HCT116 (cell line): Measurements from ENCODE around the gene CEP41. TPM values are rescaled to one million over a fixed set of nuclear protein-coding genes. Genes with fewer than 3 reads are reported as not detected.
A peak's percentile ranks its signal among the peaks of the same experiment; 100 is the strongest.

Source experiments
- ATAC-seq: fragments of 200-7000 bp; cut with Tn5 transposase; 2 replicates; pipeline ENCODE4 v1.9.1; 2020; ENCODE audit warnings: mild to moderate bottlenecking, moderate library complexity
- BruUV-seq: library from RNA; stranded (reverse); fragments of 400-500 nt; replicated peaks from 2 replicates; lab custom pipeline; 2021; lab: Mats Ljungman, UMichigan
- CTCF ChIA-PET: fragments of 300-600 bp; sonication (Branson Sonifier 250); formaldehyde crosslinking; loops from one replicate; lab custom pipeline; 2021; ENCODE audit warnings: antibody characterized with exemption; lab: Charles Lee
- POLR2A ChIA-PET: fragments of 300-600, 350-600 bp; sonication (Branson Sonifier 250); formaldehyde crosslinking; loops from one replicate; lab custom pipeline; 2021; ENCODE audit warnings: antibody characterized with exemption; lab: Charles Lee
- RAD21 ChIA-PET, 2 experiments: fragments of 300-600 bp; sonication (Branson Sonifier 250); formaldehyde crosslinking; loops; one replicate each; lab custom pipeline; 2023; ENCODE audit warnings: low total read pairs in 2 of 2; ENCODE audit not compliant: uncharacterized antibody in 2 of 2, unreplicated experiment in 2 of 2, low non-redundant PET in 1 of 2; lab: Charles Lee
- DNase-seq: peaks from one replicate; pipeline ENCODE4 v3.0.0-alpha.2; 2010; ENCODE audit warnings: low read depth, low spot score
- H2AFZ ChIP-seq: fragments of 200-600 bp; shearing (Covaris generic), sonication (generic); 2 replicates; pipeline ENCODE4 v1.6.1; 2017; ENCODE audit warnings: low read depth, mixed run types, mixed read lengths, antibody characterized with exemption, low read length; ENCODE audit not compliant: poor library complexity, severe bottlenecking
- H3K27ac ChIP-seq: 2 replicates; pipeline ENCODE4 v1.5.1; 2012; ENCODE audit warnings: low read depth, low read length
- H3K27me3 ChIP-seq: fragments of 200-600 bp; sonication (generic); 2 replicates; pipeline ENCODE4 v1.6.1; 2016; ENCODE audit warnings: mixed run types, low read length, mixed read lengths; ENCODE audit not compliant: insufficient read depth
- H3K36me3 ChIP-seq, 2 experiments: fragments of 200-500 bp in 1 of 2; fragments of 200-600 bp in 1 of 2; sonication (Bioruptor generic) in 1 of 2; sonication (generic) in 1 of 2; 2 replicates each; pipeline versions ENCODE4 v1.5.1 to v1.6.1; 2014 to 2016; ENCODE audit warnings: low read length in 2 of 2, inconsistent platforms in 1 of 2, mixed read lengths in 1 of 2, mixed run types in 1 of 2; ENCODE audit not compliant: insufficient read depth in 2 of 2, control insufficient read depth in 1 of 2
- H3K4me1 ChIP-seq, 2 experiments: fragments of 200-600 bp in 1 of 2; sonication (generic) in 1 of 2; 2 replicates each; pipeline versions ENCODE4 v1.5.1 to v1.6.1; 2012 to 2017; ENCODE audit warnings: low read length in 2 of 2, inconsistent platforms in 1 of 2, mild to moderate bottlenecking in 1 of 2, mixed read lengths in 1 of 2, mixed run types in 1 of 2, moderate library complexity in 1 of 2; ENCODE audit not compliant: insufficient read depth in 2 of 2, control insufficient read depth in 1 of 2
- H3K4me2 ChIP-seq: fragments of 200-600 bp; sonication (generic); 2 replicates; pipeline ENCODE4 v1.6.1; 2017; ENCODE audit warnings: mixed run types, low read length, mixed read lengths
- H3K4me3 ChIP-seq, 2 experiments: fragments of 200-600 bp in 1 of 2; sonication (generic) in 1 of 2; replicated peaks in 1 of 2; 2 replicates each; pipeline ENCODE4 v1.5.1; 2011 to 2016; ENCODE audit warnings: low read length in 2 of 2, control low read depth in 1 of 2, low read depth in 1 of 2, mild to moderate bottlenecking in 1 of 2, mixed read lengths in 1 of 2, mixed run types in 1 of 2
- H3K79me2 ChIP-seq: fragments of 200-600 bp; sonication (generic); 2 replicates; pipeline ENCODE4 v1.6.1; 2017; ENCODE audit warnings: mild to moderate bottlenecking, mixed run types, low read length, moderate library complexity, mixed read lengths; ENCODE audit not compliant: insufficient read depth
- H3K9ac ChIP-seq: fragments of 200-600 bp; sonication (generic); 2 replicates; pipeline ENCODE4 v1.6.1; 2016; ENCODE audit warnings: low read length, mixed read lengths
- H3K9me2 ChIP-seq: fragments of 200-600 bp; sonication (generic), shearing (Covaris generic); 2 replicates; pipeline ENCODE4 v1.6.1; 2017; ENCODE audit warnings: mixed run types, mild to moderate bottlenecking, moderate library complexity; ENCODE audit not compliant: insufficient read depth
- H3K9me3 ChIP-seq, 2 experiments: fragments of 200-500 bp in 1 of 2; fragments of 200-600 bp in 1 of 2; sonication (Bioruptor generic) in 1 of 2; sonication (generic) in 1 of 2; 2 replicates each; pipeline ENCODE4 v1.6.1; 2014 to 2017; ENCODE audit warnings: low read length in 2 of 2, mixed read lengths in 2 of 2, inconsistent platforms in 1 of 2, low read depth in 1 of 2, mild to moderate bottlenecking in 1 of 2, mixed run types in 1 of 2, moderate library complexity in 1 of 2; ENCODE audit not compliant: control insufficient read depth in 1 of 2, insufficient read depth in 1 of 2
- H4K20me1 ChIP-seq: fragments of 200-600 bp; sonication (generic), shearing (Covaris generic); 2 replicates; pipeline ENCODE4 v1.6.1; 2017; ENCODE audit warnings: mixed run types, mild to moderate bottlenecking, moderate library complexity; ENCODE audit not compliant: insufficient read depth
- CBX3 ChIP-seq: IDR thresholded peaks from 2 replicates; pipeline ENCODE4 v1.6.1; 2012; ENCODE audit warnings: low read depth
- CEBPB ChIP-seq: IDR thresholded peaks from 2 replicates; pipeline ENCODE4 v1.6.1; 2012; ENCODE audit warnings: low read depth
- EGR1 ChIP-seq: IDR thresholded peaks from 2 replicates; pipeline ENCODE4 v1.6.1; 2012; ENCODE audit warnings: low read depth
- EZH2 ChIP-seq: fragments of 200-600 bp; sonication (generic); IDR thresholded peaks from 2 replicates; pipeline ENCODE4 v1.6.1; 2017; ENCODE audit warnings: antibody characterized with exemption, mixed run types
- EZH2phosphoT487 ChIP-seq: fragments of 200-600 bp; IDR thresholded peaks from 2 replicates; pipeline ENCODE4 v1.6.1; 2018; ENCODE audit warnings: antibody characterized with exemption, borderline replicate concordance
- FOSL1 ChIP-seq: IDR thresholded peaks from 2 replicates; pipeline ENCODE4 v1.6.1; 2012; ENCODE audit warnings: low read depth
- JUND ChIP-seq: IDR thresholded peaks from 2 replicates; pipeline ENCODE4 v1.6.1; 2012
- MAX ChIP-seq: IDR thresholded peaks from 2 replicates; pipeline ENCODE4 v1.6.1; 2012
- POLR2A ChIP-seq: IDR thresholded peaks from 2 replicates; pipeline ENCODE4 v1.7.0; 2011; ENCODE audit warnings: borderline replicate concordance; ENCODE audit not compliant: insufficient read depth, insufficient read length; ENCODE audit errors: extremely low read depth
- SIN3A ChIP-seq: IDR thresholded peaks from 2 replicates; pipeline ENCODE4 v1.6.1; 2012; ENCODE audit warnings: low read depth
- SRF ChIP-seq: IDR thresholded peaks from 2 replicates; pipeline ENCODE4 v1.6.1; 2012; ENCODE audit warnings: low read depth
- TCF7L2 ChIP-seq: IDR thresholded peaks from 2 replicates; pipeline ENCODE4 v1.7.0; 2011; ENCODE audit warnings: borderline replicate concordance, inconsistent platforms; ENCODE audit not compliant: insufficient read depth, insufficient read length; ENCODE audit errors: extremely low read depth
- YY1 ChIP-seq: IDR thresholded peaks from 2 replicates; pipeline ENCODE4 v1.6.1; 2011; ENCODE audit warnings: low read length, low read depth, moderate library complexity, mild to moderate bottlenecking; ENCODE audit not compliant: insufficient replicate concordance; ENCODE audit errors: extremely low read depth
- ZFX ChIP-seq: fragments of 450-650 bp; IDR thresholded peaks from 2 replicates; pipeline ENCODE4 v1.6.1; 2017
- ZNF274 ChIP-seq: fragments of 200-500 bp; sonication (Bioruptor generic); IDR thresholded peaks from 2 replicates; pipeline ENCODE4 v1.6.1; 2014; ENCODE audit warnings: mild to moderate bottlenecking, low read depth, low read length, inconsistent platforms
- intact Hi-C: fragments of 100-400 bp; cut with micrococcal nuclease; formaldehyde crosslinking; loops from 2 replicates; pipeline ENCODE4 v1.10.0; 2022
- total RNA-seq: library from RNA; stranded (reverse); gene quantifications from one replicate; pipeline ENCODE4 v1.2.1, GENCODE V29; 2021; ENCODE audit not compliant: unreplicated experiment
- TF ChIP-seq, protein P1 (sequence below): IDR thresholded peaks from 2 replicates; pipeline ENCODE4 v1.6.1; 2012
- TF ChIP-seq, protein P2 (sequence below): IDR thresholded peaks from 2 replicates; pipeline ENCODE4 v1.6.1; 2011; ENCODE audit warnings: mild to moderate bottlenecking, low read length, moderate library complexity; ENCODE audit not compliant: insufficient replicate concordance; ENCODE audit errors: extremely low read depth

CEP41 gene
- total RNA-seq, 1 experiment from 2014 or later = 13.6 TPM

- Histone ChIP-seq H3K9me3 (no peaks in the 10 kb centered on the region), H3K9me2 (no peaks in the 10 kb centered on the region), H3K4me3 (no peak overlapping the region), H3K79me2 (no peaks in the 10 kb centered on the region), H3K4me1 (peaks cover 17 to 48% of the 10 kb centered on the region in 2 experiments), H3K4me2 (peak overlapping the region; percentile 28), H2AFZ (no peak overlapping the region), H3K36me3 (no peaks in the 10 kb centered on the region), H3K27ac (no peak overlapping the region), H3K27me3 (no peaks in the 10 kb centered on the region), H3K9ac (no peak overlapping the region), H4K20me1 (no peaks in the 10 kb centered on the region)
- no TSS peak for BruUV-seq
- TF ChIP-seq EGR1 (no peak), EZH2 (no peak), TCF7L2 (no peak), POLR2A (no peak), ZNF274 (no peak), MAX (no peak), SRF (no peak), JUND (no peak), ZFX (no peak), YY1 (no peak), FOSL1 (no peak), SIN3A (no peak), CBX3 (no peak), EZH2phosphoT487 (no peak), CEBPB (no peak)
- TF ChIP-seq, protein P1, sequence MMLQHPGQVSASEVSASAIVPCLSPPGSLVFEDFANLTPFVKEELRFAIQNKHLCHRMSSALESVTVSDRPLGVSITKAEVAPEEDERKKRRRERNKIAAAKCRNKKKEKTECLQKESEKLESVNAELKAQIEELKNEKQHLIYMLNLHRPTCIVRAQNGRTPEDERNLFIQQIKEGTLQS = no peak
- TF ChIP-seq, protein P2, sequence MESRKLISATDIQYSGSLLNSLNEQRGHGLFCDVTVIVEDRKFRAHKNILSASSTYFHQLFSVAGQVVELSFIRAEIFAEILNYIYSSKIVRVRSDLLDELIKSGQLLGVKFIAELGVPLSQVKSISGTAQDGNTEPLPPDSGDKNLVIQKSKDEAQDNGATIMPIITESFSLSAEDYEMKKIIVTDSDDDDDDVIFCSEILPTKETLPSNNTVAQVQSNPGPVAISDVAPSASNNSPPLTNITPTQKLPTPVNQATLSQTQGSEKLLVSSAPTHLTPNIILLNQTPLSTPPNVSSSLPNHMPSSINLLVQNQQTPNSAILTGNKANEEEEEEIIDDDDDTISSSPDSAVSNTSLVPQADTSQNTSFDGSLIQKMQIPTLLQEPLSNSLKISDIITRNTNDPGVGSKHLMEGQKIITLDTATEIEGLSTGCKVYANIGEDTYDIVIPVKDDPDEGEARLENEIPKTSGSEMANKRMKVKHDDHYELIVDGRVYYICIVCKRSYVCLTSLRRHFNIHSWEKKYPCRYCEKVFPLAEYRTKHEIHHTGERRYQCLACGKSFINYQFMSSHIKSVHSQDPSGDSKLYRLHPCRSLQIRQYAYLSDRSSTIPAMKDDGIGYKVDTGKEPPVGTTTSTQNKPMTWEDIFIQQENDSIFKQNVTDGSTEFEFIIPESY = no peak
- POLR2A ChIA-PET = no interaction called here
- RAD21 ChIA-PET = no interaction called here
- intact Hi-C loops = no loop called here
- DNase-seq (no peak), ATAC-seq (peak; percentile 10; the same call in 1 of the 2 replicates)
- CTCF ChIA-PET = no interaction called here
These were observed 71.6 kb downstream of the CEP41 start for GRCh38 chr7:130369110-130369711.
